GM21381 (cell line): ENCODE measurements around the gene CAMSAP1.

Experiments used
- ATAC-seq: cut with Tn5 transposase; IDR thresholded peaks from one replicate; pipeline ENCODE4 v1.9.1; 2021; ENCODE audit warnings: mild to moderate bottlenecking, moderate library complexity; ENCODE audit not compliant: unreplicated experiment

The CAMSAP1 gene

DNA sequence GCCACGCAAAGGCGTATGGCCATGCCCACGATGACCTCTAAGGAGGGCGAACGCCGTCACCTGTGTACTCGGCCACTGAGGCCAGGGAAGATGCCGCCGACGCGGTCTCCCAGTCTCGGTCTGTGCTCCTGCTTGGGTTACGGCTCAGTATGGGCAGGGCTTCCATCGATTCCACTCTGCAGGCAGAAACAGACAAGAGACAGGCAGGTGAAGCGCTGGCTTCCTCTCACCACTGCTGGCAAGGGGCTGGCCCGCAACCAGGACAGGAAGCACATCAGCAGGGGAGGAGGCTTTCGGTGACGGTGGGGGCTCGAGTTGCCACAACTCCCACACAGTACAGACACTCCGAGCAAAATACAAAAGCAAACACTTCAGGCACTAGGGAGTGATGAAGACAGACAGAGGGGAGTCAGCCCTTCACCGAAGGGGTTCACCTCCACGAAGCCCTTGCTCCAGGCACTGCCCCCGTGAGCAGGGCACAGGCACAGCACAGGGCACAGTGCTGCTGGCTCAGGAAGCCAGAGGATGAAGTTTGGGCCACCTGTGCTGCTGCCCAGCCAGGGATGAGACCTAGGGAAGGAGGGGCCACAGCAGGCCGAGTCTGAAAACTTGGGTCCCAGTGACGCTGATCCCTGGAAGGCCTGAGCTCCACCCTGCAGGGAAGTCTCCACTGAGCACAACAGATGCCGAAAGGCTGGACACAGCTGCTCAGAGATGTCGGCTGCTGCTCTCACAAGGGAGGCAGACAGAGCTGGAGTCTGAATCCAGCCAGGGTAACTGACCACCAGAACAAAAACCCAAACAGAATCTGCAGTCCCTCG lies 91.3 kb downstream of the CAMSAP1 start:
- no peak for ATAC-seq

- no peak for ATAC-seq
Measured at GRCh38 chr9:135815413-135815812, 91.9 kb downstream of the CAMSAP1 start.

- no peak for ATAC-seq
Measured at GRCh38 chr9:135814421-135815095, 92.8 kb downstream of the CAMSAP1 start.

GRCh38 chr9:135813671-135814290 lies 93.6 kb downstream of the CAMSAP1 start:
- ATAC-seq, result no peak

- no peak for ATAC-seq
Measured at GRCh38 chr9:135812961-135813360, 94.4 kb downstream of the CAMSAP1 start.

DNA sequence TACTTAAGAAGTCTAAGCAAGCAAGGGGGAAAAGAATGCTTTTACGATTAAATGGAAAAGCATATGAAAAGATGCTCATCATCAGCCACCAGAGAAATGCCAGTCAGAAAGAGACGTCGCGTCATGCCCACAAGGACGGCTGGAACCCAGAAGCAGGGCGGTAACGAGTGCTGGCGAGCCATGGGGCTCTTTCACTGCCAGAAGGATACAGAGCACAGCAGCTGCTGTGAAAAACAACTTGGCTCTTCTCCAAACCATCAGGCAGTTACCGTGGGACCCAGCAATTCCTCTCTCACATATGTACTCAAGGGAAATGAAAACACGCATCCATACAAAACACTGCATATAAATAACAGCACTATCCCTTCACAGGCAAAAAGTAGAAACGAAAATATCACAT lies 95.5 kb downstream of the CAMSAP1 start:
- no peak for ATAC-seq

DNA sequence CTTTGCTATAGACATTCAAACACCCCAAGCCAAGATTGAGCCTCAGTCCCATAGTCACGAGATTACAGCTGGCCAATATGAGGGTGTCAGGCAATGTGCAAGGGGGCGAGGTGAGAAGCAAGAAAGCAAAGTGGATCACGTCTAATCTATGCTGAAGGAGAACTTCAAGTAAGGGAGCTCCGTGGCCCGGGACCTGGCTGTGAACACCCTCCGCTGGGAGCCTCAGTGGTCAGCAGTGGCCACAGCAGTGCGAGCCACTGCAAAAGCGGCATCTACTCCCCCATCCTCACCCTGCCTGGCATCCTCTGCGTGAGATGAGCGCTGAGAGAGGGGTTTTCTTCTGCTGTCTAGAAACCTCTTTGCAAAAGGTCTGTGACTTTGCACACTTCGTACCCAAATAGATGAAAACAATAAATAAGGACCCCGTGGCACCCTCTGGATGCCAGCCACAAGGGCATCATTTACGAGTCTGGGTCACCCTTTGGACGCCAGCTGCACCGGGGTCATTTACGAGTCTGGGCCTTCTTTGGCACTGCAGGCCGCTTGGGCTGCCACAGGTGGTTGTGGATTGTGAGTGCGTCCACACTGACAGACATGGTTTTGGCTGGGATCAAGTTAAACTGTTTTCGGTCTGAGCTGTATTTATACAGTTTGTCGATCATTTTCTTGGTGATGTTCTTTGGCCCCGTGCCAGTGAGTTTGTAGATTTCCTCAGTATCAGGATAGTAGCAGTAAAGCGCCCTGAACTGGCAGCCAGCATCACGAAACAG lies 96.4 kb downstream of the CAMSAP1 start:
- no peak for ATAC-seq

GRCh38 chr9:135809166-135809565 lies 98.2 kb downstream of the CAMSAP1 start:
- ATAC-seq, result no peak

- no peak for ATAC-seq
Measured at GRCh38 chr9:135805422-135806022, 101.8 kb downstream of the CAMSAP1 start.

DNA sequence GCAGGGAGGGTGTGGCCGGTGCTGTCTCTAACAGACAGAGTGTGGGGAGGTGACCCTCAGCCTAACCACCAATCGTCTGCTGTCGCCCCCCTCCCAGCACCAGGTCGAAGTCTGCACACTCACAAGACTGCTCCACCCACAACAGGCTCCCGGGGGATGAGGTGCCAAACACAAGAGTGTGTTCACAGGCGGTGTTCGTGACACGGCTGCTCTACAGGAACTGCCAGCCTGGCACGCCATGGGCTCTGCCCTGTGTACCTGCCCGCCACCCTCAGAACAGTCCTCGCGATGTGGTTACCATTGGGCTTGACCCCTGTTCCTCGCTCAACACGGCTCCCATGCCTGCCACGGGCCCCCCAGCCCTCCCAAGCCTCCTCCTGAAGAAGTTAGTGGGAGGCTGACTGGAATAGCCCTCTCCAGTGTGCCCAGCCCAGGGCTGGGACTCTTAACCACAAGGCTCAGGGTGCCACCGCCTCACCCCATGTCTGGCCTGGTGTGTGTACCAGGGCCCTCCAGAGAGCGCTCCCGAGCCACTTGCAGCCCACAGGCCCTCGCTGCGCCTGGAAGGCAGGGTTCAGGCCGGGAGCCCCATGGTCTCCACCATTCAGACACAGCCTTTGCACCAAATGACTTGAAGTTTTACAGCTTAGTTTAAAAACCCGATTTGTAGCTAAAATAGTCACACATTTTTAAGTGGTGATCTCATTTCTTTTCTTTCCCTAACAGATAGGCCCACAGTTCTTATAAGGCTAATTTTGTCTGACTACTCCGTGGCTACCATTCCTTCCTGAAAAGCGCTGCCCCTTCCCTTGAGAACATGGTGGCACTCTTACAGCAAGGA lies 102.5 kb downstream of the CAMSAP1 start:
- ATAC-seq, result no peak

DNA sequence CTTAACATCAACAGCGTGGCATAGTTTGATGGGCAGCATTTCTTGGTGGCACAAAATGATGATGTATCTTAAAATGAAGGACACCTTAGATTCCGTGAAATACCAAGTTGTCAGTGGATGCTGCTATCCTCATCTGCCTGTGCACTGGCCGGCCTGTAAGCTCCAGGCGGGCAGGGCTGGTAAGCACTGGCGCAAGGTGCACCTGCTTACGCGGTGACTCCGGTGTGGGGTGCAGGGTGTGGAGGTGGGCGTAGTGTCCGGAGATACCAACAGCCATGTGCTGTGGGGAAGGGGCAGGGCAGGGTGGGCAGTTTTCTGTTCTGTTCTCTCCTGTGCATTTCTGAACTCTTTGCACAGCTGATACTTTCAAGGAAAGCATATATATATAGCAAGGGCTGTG lies 103.9 kb downstream of the CAMSAP1 start:
- ATAC-seq, result no peak

GRCh38 chr9:135802876-135803419 lies 104.4 kb downstream of the CAMSAP1 start:
- ATAC-seq, result no peak

- ATAC-seq, result no peak
Measured at GRCh38 chr9:135801070-135801469, 106.3 kb downstream of the CAMSAP1 start.

DNA sequence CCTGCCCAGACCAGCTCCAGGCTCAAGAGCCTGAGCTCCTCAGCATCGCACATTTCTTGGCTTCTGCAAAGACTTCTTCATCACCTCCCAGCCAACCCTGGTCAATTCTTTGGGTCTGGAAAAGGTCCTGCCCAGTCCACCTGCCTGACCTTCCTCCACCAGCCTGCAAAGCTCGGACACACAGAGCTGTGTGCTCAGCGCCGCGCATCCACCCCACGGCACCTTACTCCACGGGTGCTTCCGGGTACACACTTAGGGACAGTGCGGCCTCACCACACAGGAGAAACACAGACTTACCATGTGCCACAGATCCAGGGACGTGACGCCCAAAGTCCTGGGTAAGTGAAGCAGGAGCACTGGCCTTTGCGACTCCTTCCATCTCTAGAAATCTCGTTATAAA lies 108.1 kb downstream of the CAMSAP1 start:
- ATAC-seq, result no peak

DNA sequence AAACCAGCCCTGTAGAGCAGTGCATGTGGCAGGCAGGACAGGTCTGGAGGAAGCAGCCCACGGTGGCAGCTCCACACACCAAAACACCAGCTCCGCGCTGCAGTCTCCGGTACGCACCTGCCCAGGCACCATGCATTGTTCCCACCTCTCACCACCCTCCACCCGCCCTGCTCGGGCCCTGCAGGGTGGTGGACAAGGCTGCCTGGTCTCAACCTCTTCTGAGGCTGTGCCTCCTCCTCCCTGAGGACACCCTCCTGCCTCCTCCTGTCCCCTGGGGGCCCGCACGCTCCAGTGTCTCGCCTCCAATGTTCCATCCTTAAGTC lies 109.1 kb downstream of the CAMSAP1 start:
- ATAC-seq, result no peak

- no peak for ATAC-seq
Measured at GRCh38 chr9:135797507-135798262, 109.7 kb downstream of the CAMSAP1 start.

DNA sequence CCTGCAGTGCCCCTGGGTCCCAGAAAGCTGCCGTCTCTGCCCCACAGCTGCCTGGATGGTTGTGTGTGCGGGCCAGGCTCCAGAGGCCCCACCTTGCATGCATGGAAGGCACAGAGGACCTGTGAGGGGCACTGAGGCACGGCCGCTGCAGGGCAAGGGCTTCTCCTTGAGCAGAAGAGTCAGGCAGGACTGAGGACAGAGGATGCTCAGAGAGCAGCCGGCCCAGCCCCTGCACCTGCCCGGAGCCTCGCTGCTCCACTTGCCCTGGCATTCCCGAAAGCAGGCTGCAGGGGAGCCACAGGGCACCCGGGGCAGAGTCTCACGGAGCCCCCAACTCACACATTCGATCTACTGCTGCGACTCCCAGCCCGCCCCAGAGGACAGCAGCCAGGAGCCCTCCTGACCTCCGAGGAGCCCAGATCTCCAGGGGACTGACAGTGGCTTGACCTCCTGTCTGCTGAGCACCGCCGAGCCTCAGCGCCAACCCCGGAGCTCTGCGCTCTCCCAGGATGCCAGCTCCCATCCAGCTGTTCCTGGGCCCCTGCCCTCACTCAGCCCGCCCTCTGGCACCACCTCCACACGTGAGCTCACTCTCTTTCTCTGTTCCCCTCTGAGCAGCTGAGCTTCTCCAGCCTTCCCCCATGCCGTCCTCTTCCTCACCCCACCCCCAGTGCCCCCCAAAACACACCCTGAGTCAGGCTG lies 110.4 kb downstream of the CAMSAP1 start:
- no peak for ATAC-seq

GRCh38 chr9:135795391-135795790 lies 112.0 kb downstream of the CAMSAP1 start:
- ATAC-seq, result no peak
